GM19351 (cell line): ENCODE results near the gene MATN3.
"Not testable (repeated sequence)": the region's sequence is repeated elsewhere in the genome, so short reads cannot be mapped to it uniquely, and the experiment has no call there.

Experiments used
- ATAC-seq: cut with Tn5 transposase; IDR thresholded peaks from one replicate; pipeline ENCODE4 v1.9.1; 2021; ENCODE audit warnings: mild to moderate bottlenecking, moderate library complexity; ENCODE audit not compliant: unreplicated experiment

Gene MATN3, protein sequence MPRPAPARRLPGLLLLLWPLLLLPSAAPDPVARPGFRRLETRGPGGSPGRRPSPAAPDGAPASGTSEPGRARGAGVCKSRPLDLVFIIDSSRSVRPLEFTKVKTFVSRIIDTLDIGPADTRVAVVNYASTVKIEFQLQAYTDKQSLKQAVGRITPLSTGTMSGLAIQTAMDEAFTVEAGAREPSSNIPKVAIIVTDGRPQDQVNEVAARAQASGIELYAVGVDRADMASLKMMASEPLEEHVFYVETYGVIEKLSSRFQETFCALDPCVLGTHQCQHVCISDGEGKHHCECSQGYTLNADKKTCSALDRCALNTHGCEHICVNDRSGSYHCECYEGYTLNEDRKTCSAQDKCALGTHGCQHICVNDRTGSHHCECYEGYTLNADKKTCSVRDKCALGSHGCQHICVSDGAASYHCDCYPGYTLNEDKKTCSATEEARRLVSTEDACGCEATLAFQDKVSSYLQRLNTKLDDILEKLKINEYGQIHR

GRCh38 chr2:20012282-20013125 is at the start of gene MATN3:
MATN3 (minus strand) TSS chr2:20012668; CDS start chr2:20012631, 37 bp downstream.
- no peak for ATAC-seq

DNA sequence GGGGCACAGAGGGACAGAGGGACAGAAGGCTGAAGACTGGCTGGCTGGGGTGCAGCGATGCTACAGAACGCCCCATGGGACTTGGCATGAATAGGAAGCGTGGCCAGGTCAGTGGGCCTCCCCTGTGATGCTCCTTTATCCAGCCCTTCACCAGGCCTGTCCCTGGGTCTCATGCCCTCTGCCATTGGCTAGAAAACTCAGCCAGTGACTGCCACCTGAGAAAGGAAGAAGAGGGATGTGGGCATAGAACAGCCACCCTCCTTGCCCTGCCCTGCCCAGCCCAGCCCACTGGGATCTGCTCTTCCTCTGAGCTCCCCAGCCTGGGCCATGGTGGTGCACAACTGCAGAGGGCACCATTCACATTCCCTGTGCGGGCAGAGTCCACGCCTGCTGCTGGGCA is 49.5 kb upstream of the MATN3 start:
- no peak for ATAC-seq

GRCh38 chr2:20061476-20061875 is 49.0 kb upstream of the MATN3 start:
- ATAC-seq, result no peak

GRCh38 chr2:20060106-20060505 is 47.6 kb upstream of the MATN3 start:
- no peak for ATAC-seq

GRCh38 chr2:20057268-20057667 is 44.8 kb upstream of the MATN3 start:
- ATAC-seq, result no peak

DNA sequence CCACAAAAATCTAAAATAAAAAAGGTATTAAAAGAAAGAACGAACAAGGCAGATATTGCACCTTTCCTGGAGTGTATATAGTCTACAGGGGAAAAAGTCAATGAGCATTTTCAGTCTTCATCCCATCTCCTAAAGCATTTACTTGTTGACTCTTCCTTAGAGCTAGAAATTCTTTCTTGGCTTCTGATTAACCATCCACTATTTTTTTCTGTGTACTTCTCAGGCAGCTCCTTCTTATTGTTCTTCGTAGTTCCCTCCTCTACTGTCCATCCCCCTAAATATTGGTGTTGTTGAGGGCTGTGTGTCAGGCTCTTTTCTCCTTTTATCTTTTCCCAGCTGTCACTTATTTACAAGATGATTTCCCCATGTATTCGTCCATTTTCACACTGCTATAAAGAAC is 42.5 kb upstream of the MATN3 start:
- ATAC-seq, result no peak

- ATAC-seq, result no peak
Observed at GRCh38 chr2:20054119-20054518, 41.7 kb upstream of the MATN3 start.

DNA sequence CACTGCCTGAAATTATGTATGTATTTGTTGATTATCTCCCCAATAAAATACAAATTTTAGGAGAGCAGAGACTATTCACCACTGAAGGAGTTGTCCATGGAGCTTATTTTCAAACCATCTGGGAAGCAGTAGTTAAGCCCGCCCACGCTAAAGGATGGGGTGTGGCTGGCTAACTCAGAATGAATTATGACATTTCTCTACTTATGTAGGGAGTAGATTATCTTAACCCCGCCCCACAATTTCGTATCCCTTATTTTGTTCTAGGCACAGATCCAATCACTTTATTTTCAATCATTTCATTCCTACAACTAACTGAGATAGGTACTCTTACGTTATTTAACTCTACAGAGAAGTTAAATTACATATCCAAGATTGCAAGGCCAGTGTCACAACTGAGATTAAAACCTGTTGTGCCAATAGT is 40.4 kb upstream of the MATN3 start:
- no peak for ATAC-seq

GRCh38 chr2:20052229-20052851 is 39.9 kb upstream of the MATN3 start:
- no peak for ATAC-seq

- ATAC-seq, result peak; percentile 92
Observed at GRCh38 chr2:20051532-20052228, 39.2 kb upstream of the MATN3 start, which contains the start of gene LAPTM4A. LAPTM4A (minus strand) TSS chr2:20051628; CDS start chr2:20051520, 108 bp downstream.

GRCh38 chr2:20050646-20051531 is 38.4 kb upstream of the MATN3 start:
- ATAC-seq, result peak; percentile 21

DNA sequence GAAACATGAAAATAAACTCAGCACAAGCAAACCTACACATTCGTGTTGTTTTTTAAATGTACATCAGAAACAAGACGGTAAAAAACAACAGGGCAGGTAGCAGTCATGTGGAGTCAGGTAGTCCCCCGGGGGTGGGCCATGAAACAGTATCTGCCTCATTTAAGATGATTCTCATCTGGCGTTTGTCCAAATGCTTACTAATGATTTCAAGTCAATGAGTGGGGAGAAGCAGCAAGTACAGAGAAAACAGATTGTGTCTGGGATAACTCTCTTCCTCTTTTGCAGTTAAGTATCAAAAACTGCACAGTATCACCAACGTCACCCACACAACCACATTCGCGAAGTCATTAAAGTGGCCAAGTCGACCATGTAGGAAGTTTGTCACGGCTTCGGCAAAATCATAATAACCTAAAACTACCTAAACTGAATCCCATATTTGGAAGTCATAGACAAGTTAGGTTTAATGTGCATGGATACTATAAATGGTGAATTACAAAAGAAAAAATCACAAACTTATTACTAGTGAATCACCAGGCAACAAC is 37.7 kb upstream of the MATN3 start:
- ATAC-seq, result peak; percentile 36

- ATAC-seq, result no peak
Observed at GRCh38 chr2:20049637-20050036, 37.2 kb upstream of the MATN3 start.

- ATAC-seq, result no peak
Observed at GRCh38 chr2:20048488-20049448, 36.3 kb upstream of the MATN3 start.

DNA sequence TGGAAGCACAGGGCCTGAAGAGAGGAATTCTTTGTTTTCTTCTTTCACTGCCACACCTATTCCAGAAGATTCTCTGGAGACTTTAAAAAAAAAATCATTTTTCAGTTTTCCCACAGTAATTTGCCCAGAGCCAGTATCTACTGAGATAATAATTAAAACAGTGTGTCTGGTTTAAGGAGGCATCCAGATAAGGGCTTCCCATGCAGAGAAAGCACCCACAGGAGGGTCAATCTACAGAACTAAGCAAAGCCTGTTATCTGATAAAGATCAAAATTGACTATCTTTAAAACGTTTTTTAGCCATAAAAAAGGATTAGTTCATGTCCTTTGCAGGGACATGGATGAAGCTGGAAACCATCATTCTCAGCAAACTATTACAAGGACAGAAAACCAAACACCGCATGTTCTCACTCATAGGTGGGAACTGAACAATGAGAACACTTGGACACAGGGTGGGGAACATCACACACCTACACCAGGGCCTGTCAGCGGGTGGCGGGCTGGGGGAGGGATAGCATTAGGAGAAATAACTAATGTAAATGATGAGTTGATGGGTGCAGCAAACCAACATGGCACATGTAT is 33.3 kb upstream of the MATN3 start:
- not testable (repeated sequence) for ATAC-seq

- no peak for ATAC-seq
Observed at GRCh38 chr2:20044778-20045177, 32.3 kb upstream of the MATN3 start.

- no peak for ATAC-seq
Observed at GRCh38 chr2:20042531-20042930, 30.1 kb upstream of the MATN3 start.
